Neural cell (in vitro differentiated cells): ENCODE measurements around the gene GSC2. TPM values are rescaled to one million over a fixed set of nuclear protein-coding genes. Genes with fewer than 3 reads are reported as not detected.

ENCODE experiments used
- H2AFZ ChIP-seq: fragments of 200-600, 300-800 bp; sonication (generic), shearing (Covaris generic); 2 replicates; pipeline ENCODE4 v1.6.0; 2014; ENCODE audit warnings: low read depth, mild to moderate bottlenecking, antibody characterized with exemption, low read length, moderate library complexity
- H3F3A ChIP-seq: fragments of 200-600 bp; shearing (Covaris generic); 2 replicates; pipeline ENCODE4 v1.6.1; 2016; ENCODE audit warnings: mild to moderate bottlenecking, moderate library complexity, mixed read lengths, antibody characterized with exemption, low read length; ENCODE audit not compliant: insufficient read depth, poor library complexity, severe bottlenecking
- H3K27ac ChIP-seq: fragments of 200-600, 300-800 bp; sonication (generic), shearing (Covaris generic); 2 replicates; pipeline ENCODE4 v1.5.1; 2014; ENCODE audit warnings: mild to moderate bottlenecking, low read length, moderate library complexity
- H3K27me3 ChIP-seq: fragments of 300-800, 200-600 bp; sonication (generic), shearing (Covaris generic); 2 replicates; pipeline ENCODE4 v1.6.0; 2014; ENCODE audit warnings: mild to moderate bottlenecking, low read depth, low read length, moderate library complexity; ENCODE audit not compliant: insufficient read depth
- H3K36me3 ChIP-seq: fragments of 300-800, 200-600 bp; sonication (generic), shearing (Covaris generic); 2 replicates; pipeline ENCODE4 v1.5.1; 2014; ENCODE audit warnings: mild to moderate bottlenecking, antibody characterized with exemption, low read length, moderate library complexity; ENCODE audit not compliant: insufficient read depth
- H3K4me2 ChIP-seq: fragments of 300-800, 200-600 bp; sonication (generic), shearing (Covaris generic); 2 replicates; pipeline ENCODE4 v1.6.0; 2014; ENCODE audit warnings: mild to moderate bottlenecking, low read length
- H3K4me3 ChIP-seq: fragments of 300-800, 200-600 bp; sonication (generic), shearing (Covaris generic); 2 replicates; pipeline ENCODE4 v1.5.1; 2014; ENCODE audit warnings: mild to moderate bottlenecking, low read length, moderate library complexity
- H3K79me2 ChIP-seq: fragments of 200-600 bp; shearing (Covaris generic); replicated peaks from 2 replicates; pipeline ENCODE4 v1.6.0; 2014; ENCODE audit warnings: mild to moderate bottlenecking, low read length, moderate library complexity; ENCODE audit not compliant: insufficient read depth
- H3K9ac ChIP-seq: fragments of 300-800, 200-600 bp; sonication (generic), shearing (Covaris generic); 2 replicates; pipeline ENCODE4 v1.6.1; 2016; ENCODE audit warnings: mild to moderate bottlenecking, low read length, mixed read lengths
- H3K9me2 ChIP-seq: fragments of 200-600 bp; shearing (Covaris generic); 2 replicates; pipeline ENCODE4 v1.6.1; 2016; ENCODE audit warnings: mild to moderate bottlenecking, low read length, mixed read lengths; ENCODE audit not compliant: insufficient read depth
- H3K9me3 ChIP-seq: fragments of 200-600, 300-800 bp; sonication (generic), shearing (Covaris generic); 2 replicates; pipeline ENCODE4 v1.6.1; 2016; ENCODE audit warnings: mild to moderate bottlenecking, mixed run types, low read length, moderate library complexity, mixed read lengths
- H4K20me1 ChIP-seq: fragments of 200-600 bp; shearing (Covaris generic); 2 replicates; pipeline ENCODE4 v1.6.1; 2016; ENCODE audit warnings: mild to moderate bottlenecking, mixed run types; ENCODE audit not compliant: insufficient read depth
- CTCF ChIP-seq: fragments of 450-650 bp; IDR thresholded peaks from 2 replicates; pipeline ENCODE4 v1.5.1; 2014; ENCODE audit warnings: antibody characterized with exemption, mild to moderate bottlenecking, moderate library complexity; ENCODE audit not compliant: poor library complexity, severe bottlenecking
- EP300 ChIP-seq: fragments of 450-650 bp; conservative IDR thresholded peaks from 2 replicates; pipeline ENCODE4 v1.6.1; 2014; ENCODE audit warnings: antibody characterized with exemption, mild to moderate bottlenecking, moderate library complexity; ENCODE audit not compliant: poor library complexity, severe bottlenecking
- EZH2 ChIP-seq: fragments of 200-600, 300-800 bp; shearing (Covaris generic), sonication (generic); IDR thresholded peaks from 2 replicates; pipeline ENCODE4 v1.6.1; 2014; ENCODE audit warnings: antibody characterized with exemption, low read length, borderline replicate concordance, mild to moderate bottlenecking; ENCODE audit not compliant: insufficient read depth, poor library complexity, severe bottlenecking
- MXI1 ChIP-seq: fragments of 450-650 bp; conservative IDR thresholded peaks from 2 replicates; pipeline ENCODE4 v1.6.1; 2014; ENCODE audit warnings: antibody characterized with exemption, mild to moderate bottlenecking; ENCODE audit not compliant: poor library complexity, severe bottlenecking
- POLR2AphosphoS5 ChIP-seq: IDR thresholded peaks from 2 replicates; pipeline ENCODE4 v1.6.1; 2012
- RAD21 ChIP-seq: fragments of 450-650 bp; conservative IDR thresholded peaks from 2 replicates; pipeline ENCODE4 v1.6.1; 2014; ENCODE audit warnings: antibody characterized with exemption, mild to moderate bottlenecking, moderate library complexity
- SMC3 ChIP-seq: fragments of 450-650 bp; conservative IDR thresholded peaks from 2 replicates; pipeline ENCODE4 v1.6.1; 2014; ENCODE audit warnings: antibody characterized with exemption, mild to moderate bottlenecking, moderate library complexity; ENCODE audit not compliant: poor library complexity
- TAF1 ChIP-seq: IDR thresholded peaks from 2 replicates; pipeline ENCODE4 v1.6.1; 2012; ENCODE audit warnings: low read depth
- polyA minus RNA-seq: library from RNA; depleted of rRNA, polyadenylated mRNA; stranded (reverse); fragments of >200 nt; gene quantifications from 2 replicates; pipeline ENCODE4 v1.2.3, GENCODE V29; 2014
- polyA plus RNA-seq: library from polyadenylated mRNA; depleted of rRNA; stranded (reverse); fragments of >200 nt; gene quantifications from 2 replicates; pipeline ENCODE4 v1.2.3, GENCODE V29; 2014
- TF ChIP-seq, protein P1 (sequence below): IDR thresholded peaks from 2 replicates; pipeline ENCODE4 v1.6.1; 2012; ENCODE audit warnings: borderline replicate concordance

Gene GSC2
- polyA plus RNA-seq: not detected in 2 replicates
- not detected in 2 replicates for polyA minus RNA-seq

DNA sequence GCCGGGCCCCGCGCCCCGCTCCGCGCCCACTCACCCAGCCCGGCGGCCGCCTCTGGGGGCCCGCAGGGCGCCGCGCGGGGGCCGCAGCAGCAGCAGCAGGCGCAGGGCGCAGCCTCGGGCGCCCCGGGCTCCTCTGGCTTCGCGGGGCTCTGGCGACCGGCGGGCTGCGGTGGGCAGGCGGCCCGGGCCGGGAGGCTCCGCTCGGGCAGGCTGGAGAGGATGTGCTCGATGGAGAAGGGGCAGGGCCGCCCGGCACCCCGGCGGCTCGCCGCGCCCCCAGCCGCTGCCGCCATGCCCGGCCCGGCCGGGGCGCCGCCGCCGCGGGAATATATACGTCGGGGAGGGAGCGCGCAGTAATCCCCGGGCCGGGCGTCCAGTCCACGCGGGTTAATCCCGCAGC is at the start of gene GSC2:
GSC2 (minus strand) TSS at position 302 of the 400 bp plus-strand sequence; CDS start at position 293, 9 bp downstream.
- H3K79me2 ChIP-seq: no peaks in the 10 kb centered on the region
- H3K9ac ChIP-seq: no peak within 1 kb of the TSS
- H3K27me3 ChIP-seq: peaks cover 71% of the 10 kb centered on the region
- peak within 1 kb of the TSS; percentile 60 for H3K4me3 ChIP-seq
- no peak within 1 kb of the TSS for H2AFZ ChIP-seq
- no peak within 1 kb of the TSS for H3K4me2 ChIP-seq
- no peaks in the 10 kb centered on the region for H3F3A ChIP-seq
- no peaks in the 10 kb centered on the region for H4K20me1 ChIP-seq
- TF ChIP-seq RAD21: no peak
- no peak for TF ChIP-seq CTCF
- TF ChIP-seq TAF1: no peak
- no peak for TF ChIP-seq EZH2
- no peak for TF ChIP-seq EP300
- TF ChIP-seq POLR2AphosphoS5: no peak
- TF ChIP-seq SMC3: no peak
- TF ChIP-seq MXI1: no peak
- TF ChIP-seq, protein P1, sequence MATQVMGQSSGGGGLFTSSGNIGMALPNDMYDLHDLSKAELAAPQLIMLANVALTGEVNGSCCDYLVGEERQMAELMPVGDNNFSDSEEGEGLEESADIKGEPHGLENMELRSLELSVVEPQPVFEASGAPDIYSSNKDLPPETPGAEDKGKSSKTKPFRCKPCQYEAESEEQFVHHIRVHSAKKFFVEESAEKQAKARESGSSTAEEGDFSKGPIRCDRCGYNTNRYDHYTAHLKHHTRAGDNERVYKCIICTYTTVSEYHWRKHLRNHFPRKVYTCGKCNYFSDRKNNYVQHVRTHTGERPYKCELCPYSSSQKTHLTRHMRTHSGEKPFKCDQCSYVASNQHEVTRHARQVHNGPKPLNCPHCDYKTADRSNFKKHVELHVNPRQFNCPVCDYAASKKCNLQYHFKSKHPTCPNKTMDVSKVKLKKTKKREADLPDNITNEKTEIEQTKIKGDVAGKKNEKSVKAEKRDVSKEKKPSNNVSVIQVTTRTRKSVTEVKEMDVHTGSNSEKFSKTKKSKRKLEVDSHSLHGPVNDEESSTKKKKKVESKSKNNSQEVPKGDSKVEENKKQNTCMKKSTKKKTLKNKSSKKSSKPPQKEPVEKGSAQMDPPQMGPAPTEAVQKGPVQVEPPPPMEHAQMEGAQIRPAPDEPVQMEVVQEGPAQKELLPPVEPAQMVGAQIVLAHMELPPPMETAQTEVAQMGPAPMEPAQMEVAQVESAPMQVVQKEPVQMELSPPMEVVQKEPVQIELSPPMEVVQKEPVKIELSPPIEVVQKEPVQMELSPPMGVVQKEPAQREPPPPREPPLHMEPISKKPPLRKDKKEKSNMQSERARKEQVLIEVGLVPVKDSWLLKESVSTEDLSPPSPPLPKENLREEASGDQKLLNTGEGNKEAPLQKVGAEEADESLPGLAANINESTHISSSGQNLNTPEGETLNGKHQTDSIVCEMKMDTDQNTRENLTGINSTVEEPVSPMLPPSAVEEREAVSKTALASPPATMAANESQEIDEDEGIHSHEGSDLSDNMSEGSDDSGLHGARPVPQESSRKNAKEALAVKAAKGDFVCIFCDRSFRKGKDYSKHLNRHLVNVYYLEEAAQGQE: no peak
- no peak within 1 kb of the TSS for H3K27ac ChIP-seq
- H3K9me2 ChIP-seq: no peaks in the 10 kb centered on the region
- no peaks in the 10 kb centered on the region for H3K36me3 ChIP-seq
- H3K9me3 ChIP-seq: peaks cover 6% of the 10 kb centered on the region

DNA sequence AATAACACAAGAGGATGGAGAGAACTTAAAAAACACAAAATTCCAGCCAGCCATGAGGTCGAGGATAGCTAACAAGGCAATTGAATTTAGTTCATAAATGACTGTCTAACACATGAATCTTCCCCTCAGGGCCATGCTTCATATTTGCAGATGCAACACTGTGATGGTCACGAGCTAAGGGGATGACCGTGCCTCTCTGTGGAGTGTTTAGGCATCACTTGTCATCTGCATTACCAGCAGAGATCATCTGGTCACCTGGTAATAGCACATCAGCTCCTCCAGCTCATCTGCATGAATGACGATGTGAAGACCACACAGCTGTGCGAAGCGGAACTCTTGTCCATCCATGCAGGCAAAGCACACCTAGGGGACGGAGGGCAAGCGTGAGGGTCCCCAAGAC is 49.4 kb upstream of the GSC2 start:
- Histone ChIP-seq H3K36me3 (no peaks in the 10 kb centered on the region), H3K4me2 (no peak overlapping the region)

More for the DNA sequence above, 49.4 kb upstream of the GSC2 start:
- Histone ChIP-seq H3K27me3 (no peaks in the 10 kb centered on the region), H4K20me1 (no peaks in the 10 kb centered on the region), H3F3A (no peaks in the 10 kb centered on the region), H2AFZ (no peak overlapping the region), H3K79me2 (no peaks in the 10 kb centered on the region), H3K9me3 (no peaks in the 10 kb centered on the region), H3K4me3 (no peak overlapping the region), H3K9ac (no peak overlapping the region), H3K27ac (no peak overlapping the region), H3K9me2 (no peaks in the 10 kb centered on the region)
- TF ChIP-seq SMC3 (no peak), TAF1 (no peak), EZH2 (no peak)
